Left forelimb (tissue), 1 donor: ENCODE results near the gene SLC26A3.

Experiments used
- DNase-seq: peaks from one replicate; pipeline ENCODE4 v3.0.0-alpha.2; 2018; ENCODE audit warnings: low spot score

The SLC26A3 gene

DNA sequence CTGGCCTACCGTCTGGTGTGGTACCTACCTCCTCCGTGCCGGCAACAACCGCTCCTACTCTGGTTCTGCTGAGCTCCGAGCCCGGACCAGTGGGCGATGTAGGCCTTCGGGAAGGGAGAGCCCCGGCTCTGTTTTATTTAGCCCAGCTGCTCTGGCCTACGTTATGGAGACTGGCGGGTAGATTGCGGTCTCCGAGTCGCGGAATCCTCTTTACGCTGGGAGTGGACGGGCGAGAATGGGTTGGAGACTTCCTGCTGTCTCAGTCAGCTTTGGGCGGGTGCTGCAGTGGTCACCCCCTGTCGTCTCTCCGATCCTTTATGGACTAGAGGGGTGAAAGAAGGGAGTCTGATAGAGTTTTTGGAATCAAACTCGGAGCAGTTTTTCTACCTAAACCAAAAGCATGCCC lies 58.7 kb downstream of the SLC26A3 start:
- no peak for DNase-seq

DNA sequence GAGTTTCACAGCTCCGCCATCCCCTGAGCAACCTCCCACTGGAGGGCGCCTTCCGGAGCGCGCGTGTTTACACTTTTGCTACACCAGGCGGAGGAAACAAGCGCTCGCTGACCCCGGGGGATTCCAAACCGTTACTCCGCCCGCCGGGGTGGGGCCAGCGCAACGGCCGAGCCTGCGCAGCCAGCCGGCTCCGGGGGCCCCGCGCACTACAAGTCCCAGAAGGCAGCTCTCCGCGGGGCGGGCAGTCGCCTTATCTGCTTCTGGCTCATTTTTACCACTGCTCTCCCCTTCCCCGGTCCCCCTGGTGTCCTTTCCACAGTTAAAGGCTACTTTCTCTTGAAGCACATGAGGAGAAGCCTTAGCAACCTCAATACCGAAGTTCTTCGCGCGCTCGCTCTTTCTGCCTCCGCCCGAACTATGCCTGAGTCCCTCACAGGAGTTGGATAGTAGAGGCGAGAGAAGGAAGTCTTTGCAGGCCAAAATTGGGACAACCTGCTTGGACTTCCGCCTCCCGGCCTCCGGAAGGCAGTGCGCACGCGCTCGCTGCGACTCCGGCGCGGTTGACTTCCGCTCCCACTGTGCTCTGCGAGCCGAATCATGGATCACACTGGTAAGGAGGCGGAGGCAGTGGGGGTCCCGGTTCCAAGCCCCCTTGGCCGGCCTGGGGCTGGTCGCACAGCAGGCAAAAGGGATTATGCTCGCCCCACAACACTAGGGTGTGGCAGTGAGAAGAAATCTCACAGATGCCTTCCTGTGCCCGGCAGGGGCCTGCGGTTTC lies 59.3 kb downstream of the SLC26A3 start, which contains the start of gene CBLL1:
TSS of gene CBLL1 (plus strand) at position 576 of the 778 bp plus-strand sequence. CDS start at position 598, 22 bp downstream.
- peak; percentile 99 for DNase-seq

DNA sequence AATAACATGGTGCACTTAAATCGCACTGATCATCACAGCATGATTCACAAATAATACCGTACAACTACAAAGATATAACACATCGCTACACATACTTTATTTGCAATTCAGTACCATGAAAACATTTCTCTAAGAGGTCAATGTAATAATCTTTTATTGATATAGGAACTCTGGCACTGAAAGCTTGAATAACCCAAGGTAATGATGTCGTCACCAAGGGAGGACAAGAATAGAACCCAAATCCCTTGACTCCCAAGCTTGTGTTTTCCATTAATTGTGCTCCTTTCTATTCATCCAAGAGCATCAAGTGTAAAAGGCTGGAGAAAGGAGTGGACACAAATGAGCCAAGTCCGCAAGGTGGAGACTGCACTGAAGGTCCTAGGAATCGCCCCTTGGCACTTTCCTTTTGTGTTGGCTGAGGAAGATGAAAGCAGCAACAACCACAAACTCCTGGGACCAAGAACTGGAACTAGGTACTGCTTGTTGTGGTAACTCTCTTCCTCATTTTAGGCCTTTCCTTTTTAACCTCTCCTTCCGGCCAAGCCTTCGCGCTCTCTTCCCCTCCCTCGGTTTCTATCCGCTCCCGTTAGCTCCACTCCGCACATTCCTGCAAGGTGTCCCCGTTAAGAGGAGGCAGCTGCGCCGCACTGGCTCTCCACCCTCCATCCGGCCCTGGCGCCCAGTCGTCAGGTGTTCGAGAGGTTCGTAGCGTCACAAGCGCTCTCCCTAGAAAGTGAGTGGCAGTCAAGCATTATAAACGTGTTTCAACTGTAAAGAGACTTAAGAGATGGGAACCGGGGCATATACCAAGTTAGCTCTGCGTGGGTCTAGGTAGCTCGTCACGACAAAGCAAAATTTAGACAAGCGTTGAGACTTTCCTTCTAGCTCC lies 60.1 kb downstream of the SLC26A3 start:
- no peak for DNase-seq

GRCh38 chr7:107728276-107728675 lies 74.7 kb downstream of the SLC26A3 start:
- no peak for DNase-seq

GRCh38 chr7:107726356-107727130 lies 76.5 kb downstream of the SLC26A3 start:
- DNase-seq: no peak

DNA sequence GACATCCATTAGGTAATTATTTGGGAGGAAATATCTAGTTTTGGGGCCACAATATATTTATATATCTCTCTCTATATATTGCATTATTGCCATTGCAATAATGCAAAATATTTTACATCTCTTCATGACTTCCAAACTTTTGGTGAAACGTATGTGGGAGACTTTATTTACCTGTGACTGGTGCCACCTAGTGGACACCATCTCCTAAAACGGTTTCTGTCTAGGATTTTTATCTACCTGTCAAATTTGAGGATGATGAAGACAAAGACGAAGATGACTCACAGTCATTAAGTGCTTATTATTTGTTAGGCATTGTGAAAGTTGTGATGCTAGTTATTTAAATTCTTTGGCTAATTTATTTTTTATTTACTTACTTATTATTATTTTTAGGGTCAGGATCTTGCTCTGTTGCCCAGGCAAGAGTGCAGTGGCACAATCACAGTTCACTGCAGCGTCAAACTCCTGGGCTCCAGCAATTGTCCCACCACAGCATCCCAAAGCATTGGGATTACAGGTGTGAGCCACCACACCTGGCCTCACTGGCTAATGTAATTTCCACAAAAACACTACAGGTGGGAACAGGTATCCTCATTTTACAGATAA lies 77.8 kb downstream of the SLC26A3 start:
- DNase-seq: no peak

DNA sequence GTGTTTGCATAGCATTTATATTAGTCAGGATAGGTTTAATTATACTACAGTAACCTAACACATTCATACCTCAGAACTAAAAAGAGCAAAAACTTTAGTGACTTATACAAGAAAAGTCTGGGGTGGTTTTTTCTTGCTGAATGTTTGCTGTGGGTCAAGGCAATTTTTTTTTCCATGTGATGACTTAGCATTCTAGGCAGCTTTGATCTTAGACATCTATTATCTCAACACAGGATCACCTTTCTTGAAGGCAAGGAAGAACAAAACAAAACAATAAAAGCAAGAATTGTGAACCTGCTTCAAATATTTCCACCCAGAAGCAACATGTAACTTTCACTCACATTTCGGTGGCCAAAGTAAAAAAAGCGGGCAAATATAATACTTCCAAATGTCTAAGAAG lies 79.8 kb downstream of the SLC26A3 start:
- DNase-seq: no peak

DNA sequence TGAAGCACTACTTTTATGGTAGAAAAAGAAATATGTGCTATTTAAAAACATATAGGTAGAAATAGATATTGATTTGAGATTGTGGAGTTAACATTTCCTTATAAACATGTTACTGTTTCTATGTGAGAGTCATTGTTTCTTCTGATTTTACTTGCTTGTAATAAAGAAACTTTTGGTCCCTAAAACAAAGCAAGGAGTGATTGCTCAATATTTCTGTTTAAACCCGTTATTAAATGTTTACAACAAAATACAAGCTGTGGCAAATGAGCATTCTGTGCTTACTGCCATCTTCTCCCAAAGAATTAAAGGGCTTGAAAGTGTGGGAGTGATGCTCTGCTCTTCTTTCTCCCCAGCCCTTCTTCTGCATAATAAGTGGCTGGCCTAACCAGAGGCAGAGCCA lies 81.7 kb downstream of the SLC26A3 start:
- DNase-seq: no peak

GRCh38 chr7:107718456-107719193 lies 84.4 kb downstream of the SLC26A3 start:
- no peak for DNase-seq

DNA sequence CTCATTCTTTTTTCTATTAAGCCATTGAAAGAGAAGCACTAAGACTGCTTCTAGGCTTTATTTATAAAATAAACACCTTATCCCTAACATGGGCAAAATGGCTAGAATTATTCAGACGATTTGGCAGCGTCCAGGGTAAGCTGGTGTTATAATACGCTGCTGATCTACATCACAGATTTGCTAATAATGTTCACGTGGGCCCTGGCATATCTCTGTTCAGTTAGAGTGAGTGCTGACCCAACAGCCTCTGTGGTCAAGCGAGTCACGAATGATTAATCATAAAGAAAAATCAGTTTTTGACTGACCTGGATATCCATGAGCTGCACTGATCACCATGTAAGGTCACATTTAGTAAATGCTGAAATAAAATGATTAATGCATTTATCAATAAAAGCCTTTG lies 87.5 kb downstream of the SLC26A3 start:
- no peak for DNase-seq
